ENCODE results near the gene ACR. TPM values are rescaled to one million over a fixed set of nuclear protein-coding genes. Genes with fewer than 3 reads are reported as not detected.

ACR gene
- total and polyA plus RNA-seq, 10 of the 15 experiments (the other 5 are each of a cell fraction or from before 2014, with no cell fraction given): not detected

- Histone ChIP-seq H2AFZ (ENCODE audit: control insufficient read depth, low read depth, low read length) (no peak overlapping the region), H3K79me2 (ENCODE audit: control insufficient read depth, insufficient read depth, low read length) (no peaks in the 10 kb centered on the region), H3K27ac (ENCODE audit: control insufficient read depth, insufficient read depth) (no peak overlapping the region), H3K4me2 (ENCODE audit: control insufficient read depth, insufficient read depth) (no peak overlapping the region), H3K9ac (ENCODE audit: control insufficient read depth, insufficient read depth, low read length) (no peak overlapping the region), H3K4me1 (ENCODE audit: control insufficient read depth, insufficient read depth, low read length) (no peaks in the 10 kb centered on the region), H4K20me1 (ENCODE audit: control insufficient read depth, insufficient read depth) (no peaks in the 10 kb centered on the region), H3K9me3 (replicated peaks; ENCODE audit: control insufficient read depth, insufficient read depth, low read length) (no peaks in the 10 kb centered on the region), H3K4me3 (no peak overlapping the region), H3K36me3 (ENCODE audit: control insufficient read depth in 2 of 2, insufficient read depth in 2 of 2, low read length in 1 of 2) (no peaks in the 10 kb centered on the region), H3K27me3 (replicated peaks in 1 of 2; ENCODE audit: control insufficient read depth in 2 of 2, insufficient read depth in 2 of 2, low read length in 1 of 2) (no peaks in the 10 kb centered on the region; a peak in 3 of 4 replicates)
- DNase-seq (ENCODE audit: low read depth, low spot score): no peak
- POLR2A ChIA-PET: interaction anchor here (0.7 kb wide), 1 partner anchor 11 kb away, joined by 3 read pairs; no protein-coding TSS in a partner anchor
- RAD21 ChIA-PET (ENCODE audit: unreplicated experiment): no interaction called here
- 19% methylated on average over 13 of the region's 13 CpGs for WGBS (ENCODE audit: insufficient coverage, insufficient replicate concordance, low lambda C conversion rate, missing lambda C conversion rate)
- BruUV-seq (replicated peaks): no TSS peak
- CTCF ChIA-PET: no interaction called here
- no peak for ATAC-seq
- SMC1A ChIA-PET (ENCODE audit: uncharacterized antibody, unreplicated experiment): no interaction called here
- in situ Hi-C loops (cut with MboI): no loop called here
- intact Hi-C loops (cut with micrococcal nuclease; ENCODE audit: unreplicated experiment): no loop called here
- no peak for FAIRE-seq
- TF ChIP-seq, protein P1, sequence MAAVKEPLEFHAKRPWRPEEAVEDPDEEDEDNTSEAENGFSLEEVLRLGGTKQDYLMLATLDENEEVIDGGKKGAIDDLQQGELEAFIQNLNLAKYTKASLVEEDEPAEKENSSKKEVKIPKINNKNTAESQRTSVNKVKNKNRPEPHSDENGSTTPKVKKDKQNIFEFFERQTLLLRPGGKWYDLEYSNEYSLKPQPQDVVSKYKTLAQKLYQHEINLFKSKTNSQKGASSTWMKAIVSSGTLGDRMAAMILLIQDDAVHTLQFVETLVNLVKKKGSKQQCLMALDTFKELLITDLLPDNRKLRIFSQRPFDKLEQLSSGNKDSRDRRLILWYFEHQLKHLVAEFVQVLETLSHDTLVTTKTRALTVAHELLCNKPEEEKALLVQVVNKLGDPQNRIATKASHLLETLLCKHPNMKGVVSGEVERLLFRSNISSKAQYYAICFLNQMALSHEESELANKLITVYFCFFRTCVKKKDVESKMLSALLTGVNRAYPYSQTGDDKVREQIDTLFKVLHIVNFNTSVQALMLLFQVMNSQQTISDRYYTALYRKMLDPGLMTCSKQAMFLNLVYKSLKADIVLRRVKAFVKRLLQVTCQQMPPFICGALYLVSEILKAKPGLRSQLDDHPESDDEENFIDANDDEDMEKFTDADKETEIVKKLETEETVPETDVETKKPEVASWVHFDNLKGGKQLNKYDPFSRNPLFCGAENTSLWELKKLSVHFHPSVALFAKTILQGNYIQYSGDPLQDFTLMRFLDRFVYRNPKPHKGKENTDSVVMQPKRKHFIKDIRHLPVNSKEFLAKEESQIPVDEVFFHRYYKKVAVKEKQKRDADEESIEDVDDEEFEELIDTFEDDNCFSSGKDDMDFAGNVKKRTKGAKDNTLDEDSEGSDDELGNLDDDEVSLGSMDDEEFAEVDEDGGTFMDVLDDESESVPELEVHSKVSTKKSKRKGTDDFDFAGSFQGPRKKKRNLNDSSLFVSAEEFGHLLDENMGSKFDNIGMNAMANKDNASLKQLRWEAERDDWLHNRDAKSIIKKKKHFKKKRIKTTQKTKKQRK (IDR thresholded peaks at IDR 0.05; ENCODE audit: low read depth, low read length): no peak
- TF ChIP-seq ZNF384 (IDR thresholded peaks at IDR 0.05; ENCODE audit: borderline replicate concordance, low read depth, low read length) (no peak), IRF5 (IDR thresholded peaks at IDR 0.05; ENCODE audit: borderline replicate concordance) (no peak), EGR1 (IDR thresholded peaks at IDR 0.05; ENCODE audit: borderline replicate concordance in 1 of 2, low read depth in 2 of 2, low read length in 2 of 2) (no peak), RCOR1 (conservative IDR thresholded peaks at IDR 0.05; ENCODE audit: low read depth, low read length) (no peak), SREBF1 (IDR thresholded peaks at IDR 0.05; ENCODE audit: low read length) (no peak), CTCF (IDR thresholded peaks at IDR 0.05 in 2 of 3, conservative IDR thresholded peaks at IDR 0.05 in 1 of 3; ENCODE audit: control insufficient read depth in 2 of 3, extremely low read depth in 1 of 3, insufficient read depth in 1 of 3, low read depth in 3 of 3, low read length in 3 of 3) (no peak), ZNF217 (IDR thresholded peaks at IDR 0.05) (no peak), EED (IDR thresholded peaks at IDR 0.05; ENCODE audit: low read depth) (no peak), SKIL (IDR thresholded peaks at IDR 0.05; ENCODE audit: low read depth, poor library complexity, severe bottlenecking) (no peak), STAT3 (IDR thresholded peaks at IDR 0.05; ENCODE audit: low read depth, low read length) (no peak), SUZ12 (IDR thresholded peaks at IDR 0.05; ENCODE audit: unreplicated experiment) (no peak), KLF5 (IDR thresholded peaks at IDR 0.05; ENCODE audit: partially characterized antibody) (no peak), ZNF207 (IDR thresholded peaks at IDR 0.05; ENCODE audit: borderline replicate concordance) (no peak)
These were observed 2.8 kb upstream of the ACR start for GRCh38 chr22:50734986-50735738.
